HCT116 (cell line): ENCODE data around the gene DNMT3A. TPM values are rescaled to one million over a fixed set of nuclear protein-coding genes. Genes with fewer than 3 reads are reported as not detected.
A peak's percentile ranks its signal among the peaks of the same experiment; 100 is the strongest.

Source experiments
- ATAC-seq: fragments of 200-7000 bp; cut with Tn5 transposase; 2 replicates; pipeline ENCODE4 v1.9.1; 2020; ENCODE audit warnings: mild to moderate bottlenecking, moderate library complexity
- BruUV-seq: library from RNA; stranded (reverse); fragments of 400-500 nt; replicated peaks from 2 replicates; lab custom pipeline; 2021; lab: Mats Ljungman, UMichigan
- CTCF ChIA-PET: fragments of 300-600 bp; sonication (Branson Sonifier 250); formaldehyde crosslinking; loops from one replicate; lab custom pipeline; 2021; ENCODE audit warnings: antibody characterized with exemption; lab: Charles Lee
- POLR2A ChIA-PET: fragments of 300-600, 350-600 bp; sonication (Branson Sonifier 250); formaldehyde crosslinking; loops from one replicate; lab custom pipeline; 2021; ENCODE audit warnings: antibody characterized with exemption; lab: Charles Lee
- RAD21 ChIA-PET, 2 experiments: fragments of 300-600 bp; sonication (Branson Sonifier 250); formaldehyde crosslinking; loops; one replicate each; lab custom pipeline; 2023; ENCODE audit warnings: low total read pairs in 2 of 2; ENCODE audit not compliant: uncharacterized antibody in 2 of 2, unreplicated experiment in 2 of 2, low non-redundant PET in 1 of 2; lab: Charles Lee
- DNase-seq: peaks from one replicate; pipeline ENCODE4 v3.0.0-alpha.2; 2010; ENCODE audit warnings: low read depth, low spot score
- H2AFZ ChIP-seq: fragments of 200-600 bp; shearing (Covaris generic), sonication (generic); 2 replicates; pipeline ENCODE4 v1.6.1; 2017; ENCODE audit warnings: low read depth, mixed run types, mixed read lengths, antibody characterized with exemption, low read length; ENCODE audit not compliant: poor library complexity, severe bottlenecking
- H3K27ac ChIP-seq: 2 replicates; pipeline ENCODE4 v1.5.1; 2012; ENCODE audit warnings: low read depth, low read length
- H3K27me3 ChIP-seq: fragments of 200-600 bp; sonication (generic); 2 replicates; pipeline ENCODE4 v1.6.1; 2016; ENCODE audit warnings: mixed run types, low read length, mixed read lengths; ENCODE audit not compliant: insufficient read depth
- H3K36me3 ChIP-seq, 2 experiments: fragments of 200-500 bp in 1 of 2; fragments of 200-600 bp in 1 of 2; sonication (Bioruptor generic) in 1 of 2; sonication (generic) in 1 of 2; 2 replicates each; pipeline versions ENCODE4 v1.5.1 to v1.6.1; 2014 to 2016; ENCODE audit warnings: low read length in 2 of 2, inconsistent platforms in 1 of 2, mixed read lengths in 1 of 2, mixed run types in 1 of 2; ENCODE audit not compliant: insufficient read depth in 2 of 2, control insufficient read depth in 1 of 2
- H3K4me1 ChIP-seq, 2 experiments: fragments of 200-600 bp in 1 of 2; sonication (generic) in 1 of 2; 2 replicates each; pipeline versions ENCODE4 v1.5.1 to v1.6.1; 2012 to 2017; ENCODE audit warnings: low read length in 2 of 2, inconsistent platforms in 1 of 2, mild to moderate bottlenecking in 1 of 2, mixed read lengths in 1 of 2, mixed run types in 1 of 2, moderate library complexity in 1 of 2; ENCODE audit not compliant: insufficient read depth in 2 of 2, control insufficient read depth in 1 of 2
- H3K4me2 ChIP-seq: fragments of 200-600 bp; sonication (generic); 2 replicates; pipeline ENCODE4 v1.6.1; 2017; ENCODE audit warnings: mixed run types, low read length, mixed read lengths
- H3K4me3 ChIP-seq, 2 experiments: fragments of 200-600 bp in 1 of 2; sonication (generic) in 1 of 2; replicated peaks in 1 of 2; 2 replicates each; pipeline ENCODE4 v1.5.1; 2011 to 2016; ENCODE audit warnings: low read length in 2 of 2, control low read depth in 1 of 2, low read depth in 1 of 2, mild to moderate bottlenecking in 1 of 2, mixed read lengths in 1 of 2, mixed run types in 1 of 2
- H3K79me2 ChIP-seq: fragments of 200-600 bp; sonication (generic); 2 replicates; pipeline ENCODE4 v1.6.1; 2017; ENCODE audit warnings: mild to moderate bottlenecking, mixed run types, low read length, moderate library complexity, mixed read lengths; ENCODE audit not compliant: insufficient read depth
- H3K9ac ChIP-seq: fragments of 200-600 bp; sonication (generic); 2 replicates; pipeline ENCODE4 v1.6.1; 2016; ENCODE audit warnings: low read length, mixed read lengths
- H3K9me2 ChIP-seq: fragments of 200-600 bp; sonication (generic), shearing (Covaris generic); 2 replicates; pipeline ENCODE4 v1.6.1; 2017; ENCODE audit warnings: mixed run types, mild to moderate bottlenecking, moderate library complexity; ENCODE audit not compliant: insufficient read depth
- H3K9me3 ChIP-seq, 2 experiments: fragments of 200-500 bp in 1 of 2; fragments of 200-600 bp in 1 of 2; sonication (Bioruptor generic) in 1 of 2; sonication (generic) in 1 of 2; 2 replicates each; pipeline ENCODE4 v1.6.1; 2014 to 2017; ENCODE audit warnings: low read length in 2 of 2, mixed read lengths in 2 of 2, inconsistent platforms in 1 of 2, low read depth in 1 of 2, mild to moderate bottlenecking in 1 of 2, mixed run types in 1 of 2, moderate library complexity in 1 of 2; ENCODE audit not compliant: control insufficient read depth in 1 of 2, insufficient read depth in 1 of 2
- H4K20me1 ChIP-seq: fragments of 200-600 bp; sonication (generic), shearing (Covaris generic); 2 replicates; pipeline ENCODE4 v1.6.1; 2017; ENCODE audit warnings: mixed run types, mild to moderate bottlenecking, moderate library complexity; ENCODE audit not compliant: insufficient read depth
- CEBPB ChIP-seq: IDR thresholded peaks from 2 replicates; pipeline ENCODE4 v1.6.1; 2012; ENCODE audit warnings: low read depth
- EGR1 ChIP-seq: IDR thresholded peaks from 2 replicates; pipeline ENCODE4 v1.6.1; 2012; ENCODE audit warnings: low read depth
- POLR2A ChIP-seq: IDR thresholded peaks from 2 replicates; pipeline ENCODE4 v1.7.0; 2011; ENCODE audit warnings: borderline replicate concordance; ENCODE audit not compliant: insufficient read depth, insufficient read length; ENCODE audit errors: extremely low read depth
- SP1 ChIP-seq: IDR thresholded peaks from 2 replicates; pipeline ENCODE4 v1.6.1; 2012; ENCODE audit warnings: low read depth
- ZBTB33 ChIP-seq: IDR thresholded peaks from 2 replicates; pipeline ENCODE4 v1.6.1; 2011; ENCODE audit warnings: mild to moderate bottlenecking, low read length, moderate library complexity; ENCODE audit not compliant: insufficient replicate concordance; ENCODE audit errors: extremely low read depth
- intact Hi-C: fragments of 100-400 bp; cut with micrococcal nuclease; formaldehyde crosslinking; loops from 2 replicates; pipeline ENCODE4 v1.10.0; 2022
- total RNA-seq: library from RNA; stranded (reverse); gene quantifications from one replicate; pipeline ENCODE4 v1.2.1, GENCODE V29; 2021; ENCODE audit not compliant: unreplicated experiment

The DNMT3A gene
- total RNA-seq, 1 experiment from 2014 or later, result 14.3 TPM

- no peak for TF ChIP-seq ZBTB33
- TF ChIP-seq CEBPB, result no peak
- no peak for TF ChIP-seq SP1
These were observed 854 bp upstream of the DNMT3A start (continued) for GRCh38 chr2:25342372-25343186.

- peak overlapping the region; percentile 75; the same call in 1 of the 2 replicates for H3K4me2 ChIP-seq
- peaks cover 0 to 13% of the 10 kb centered on the region in 2 experiments; a peak in 2 of 4 replicates for H3K4me1 ChIP-seq
- H3K27ac ChIP-seq, result peak overlapping the region; percentile 75; the same call in 1 of the 2 replicates
- no peaks in the 10 kb centered on the region for H3K27me3 ChIP-seq
- H3K79me2 ChIP-seq, result 0 out of 2 replicates have a peak, but pooled peaks cover 5% of the 10 kb centered on the region
- H4K20me1 ChIP-seq, result no peaks in the 10 kb centered on the region
- DNase-seq (no peak), ATAC-seq (peak; percentile 15)
- ChIA-PET POLR2A (no interaction called here), CTCF (no interaction called here), RAD21 (no interaction called here)
- no peaks in the 10 kb centered on the region for H3K36me3 ChIP-seq
- TF ChIP-seq EGR1 (no peak), POLR2A (no peak)
- BruUV-seq, result no TSS peak
- H3K4me3 ChIP-seq, result peak overlapping the region; percentile 45 to 55; a peak in 3 of 4 replicates
- no peaks in the 10 kb centered on the region for H3K9me3 ChIP-seq
- H3K9ac ChIP-seq, result no peak overlapping the region
- intact Hi-C loops, result no loop called here
- H2AFZ ChIP-seq, result no peak overlapping the region
- H3K9me2 ChIP-seq, result no peaks in the 10 kb centered on the region
These were observed 556 bp downstream of the DNMT3A start for GRCh38 chr2:25341011-25341727.
